ENCODE results near the gene SULT1C2. TPM values are rescaled to one million over a fixed set of nuclear protein-coding genes. Genes with fewer than 3 reads are reported as not detected.
"Not testable (repeated sequence)": the region's sequence is repeated elsewhere in the genome, so short reads cannot be mapped to it uniquely, and the experiment has no call there.

Gene SULT1C2
- total and polyA plus RNA-seq, 4 donors: 0.07 to 8.9 (median 0.62) TPM

DNA sequence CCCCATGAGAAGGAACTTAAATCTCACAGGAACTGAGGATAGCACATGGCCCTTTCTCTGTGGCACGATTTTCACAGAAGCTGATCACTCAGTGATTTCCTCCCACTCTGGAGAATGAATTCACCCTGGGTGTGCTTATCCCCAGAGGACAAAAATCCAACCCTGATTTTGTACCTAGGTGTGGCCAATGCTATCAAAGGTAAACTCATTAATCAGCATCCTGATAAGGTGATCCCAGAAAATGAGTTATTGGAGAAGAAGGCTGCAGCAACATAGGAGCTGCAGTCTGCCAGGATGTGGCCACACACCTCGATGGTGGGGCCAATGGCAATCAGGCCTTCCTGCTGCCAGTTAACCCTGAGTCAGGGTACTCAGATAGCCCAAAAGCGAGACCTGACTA lies 8.2 kb upstream of the SULT1C2 start:
- TF ChIP-seq CTCF (IDR thresholded peaks at IDR 0.05; ENCODE audit: low read depth, low read length, missing input control) (no peak), HNF4G (IDR thresholded peaks at IDR 0.05) (no peak), GABPA (IDR thresholded peaks at IDR 0.05 in 1 of 2, conservative IDR thresholded peaks at IDR 0.05 in 1 of 2) (no peak)
- no peak overlapping the region for H3K27ac ChIP-seq (ENCODE audit: low read depth in 1 of 2, low read length in 2 of 2)
- H3K4me1 ChIP-seq (ENCODE audit: control insufficient read depth in 4 of 4, insufficient read depth in 4 of 4, low read length in 3 of 4): no peaks in the 10 kb centered on the region
- WGBS: 65% methylated on average over 3 of the region's 3 CpGs
- DNase-seq (ENCODE audit: low spot score): no peak
- H3K9me3 ChIP-seq (ENCODE audit: control insufficient read depth in 4 of 4, low read length in 3 of 4): no peaks in the 10 kb centered on the region
- H3K27me3 ChIP-seq (ENCODE audit: control insufficient read depth in 4 of 4, insufficient read depth in 4 of 4, low read length in 3 of 4): no peaks in the 10 kb centered on the region
- no peak overlapping the region for H3K4me3 ChIP-seq (ENCODE audit: low read depth in 1 of 3, low read length in 3 of 3)
- H3K9ac ChIP-seq (ENCODE audit: low read depth in 1 of 2, low read length in 2 of 2): no peak overlapping the region
- no peaks in the 10 kb centered on the region for H3K36me3 ChIP-seq (ENCODE audit: control insufficient read depth in 4 of 4, insufficient read depth in 3 of 4, low read depth in 1 of 4, low read length in 3 of 4)

DNA sequence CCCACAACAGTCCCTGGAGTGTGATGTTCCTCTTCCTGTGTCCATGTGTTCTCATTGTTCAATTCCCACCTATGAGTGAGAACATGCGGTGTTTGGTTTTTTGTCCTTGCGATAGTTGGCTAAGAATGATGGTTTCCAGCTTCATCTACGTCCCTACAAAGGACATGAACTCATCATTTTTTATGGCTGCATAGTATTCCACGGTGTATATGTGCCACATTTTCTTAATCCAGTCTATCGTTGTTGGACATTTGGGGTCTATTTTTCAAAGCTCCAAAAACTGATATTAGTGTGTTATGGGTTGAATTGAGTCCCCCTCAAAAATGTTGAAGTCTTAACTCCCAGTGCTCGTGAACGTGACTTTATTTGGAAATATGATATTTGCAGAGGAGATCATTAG lies 4.1 kb upstream of the SULT1C2 start:
- H3K4me3 ChIP-seq (ENCODE audit: low read depth in 1 of 3, low read length in 3 of 3); H3K9ac ChIP-seq (ENCODE audit: low read depth in 1 of 2, low read length in 2 of 2); H3K4me1 ChIP-seq (ENCODE audit: control insufficient read depth in 4 of 4, insufficient read depth in 4 of 4, low read length in 3 of 4); DNase-seq (ENCODE audit: low spot score); H3K9me3 ChIP-seq (ENCODE audit: control insufficient read depth in 4 of 4, low read length in 3 of 4); H3K27me3 ChIP-seq (ENCODE audit: control insufficient read depth in 4 of 4, insufficient read depth in 4 of 4, low read length in 3 of 4); H3K27ac ChIP-seq (ENCODE audit: low read depth in 1 of 2, low read length in 2 of 2); H3K36me3 ChIP-seq (ENCODE audit: control insufficient read depth in 4 of 4, insufficient read depth in 3 of 4, low read depth in 1 of 4, low read length in 3 of 4): not testable (repeated sequence)
- WGBS: 93% methylated on average over 7 of the region's 7 CpGs

DNA sequence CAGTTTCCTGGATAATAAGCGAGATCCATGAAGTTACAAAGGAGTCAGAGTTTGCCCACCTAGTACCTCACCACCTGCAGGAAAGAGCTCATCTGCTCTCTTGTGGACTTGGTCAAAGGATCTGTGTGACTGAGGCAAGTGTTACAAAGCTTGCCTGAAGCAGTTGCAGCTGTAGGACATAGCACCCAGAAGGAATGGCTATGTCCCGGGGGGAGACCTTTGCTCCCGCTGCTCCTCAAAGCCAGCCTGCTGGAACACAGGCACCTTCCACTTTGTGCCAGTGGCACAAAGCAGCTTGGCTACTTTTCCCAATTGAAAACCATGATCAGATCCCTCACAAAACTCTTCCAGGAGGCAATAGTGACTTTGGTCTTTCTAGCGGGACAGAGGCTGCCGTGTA lies 3.1 kb upstream of the SULT1C2 start:
- Histone ChIP-seq H3K4me1 (ENCODE audit: control insufficient read depth in 4 of 4, insufficient read depth in 4 of 4, low read length in 3 of 4) (no peaks in the 10 kb centered on the region), H3K27me3 (ENCODE audit: control insufficient read depth in 4 of 4, insufficient read depth in 4 of 4, low read length in 3 of 4) (no peaks in the 10 kb centered on the region), H3K27ac (ENCODE audit: low read depth in 1 of 2, low read length in 2 of 2) (no peak overlapping the region), H3K9ac (ENCODE audit: low read depth in 1 of 2, low read length in 2 of 2) (no peak overlapping the region), H3K4me3 (ENCODE audit: low read depth in 1 of 3, low read length in 3 of 3) (no peak overlapping the region), H3K9me3 (ENCODE audit: control insufficient read depth in 4 of 4, low read length in 3 of 4) (no peaks in the 10 kb centered on the region), H3K36me3 (ENCODE audit: control insufficient read depth in 4 of 4, insufficient read depth in 3 of 4, low read depth in 1 of 4, low read length in 3 of 4) (no peaks in the 10 kb centered on the region)
- no peak for DNase-seq (ENCODE audit: low spot score)
- no peak for TF ChIP-seq SP1 (IDR thresholded peaks at IDR 0.05)
- TF ChIP-seq RXRA (IDR thresholded peaks at IDR 0.05): no peak
- TF ChIP-seq, protein P1, sequence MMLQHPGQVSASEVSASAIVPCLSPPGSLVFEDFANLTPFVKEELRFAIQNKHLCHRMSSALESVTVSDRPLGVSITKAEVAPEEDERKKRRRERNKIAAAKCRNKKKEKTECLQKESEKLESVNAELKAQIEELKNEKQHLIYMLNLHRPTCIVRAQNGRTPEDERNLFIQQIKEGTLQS (IDR thresholded peaks at IDR 0.05): no peak
- TF ChIP-seq, protein P2, sequence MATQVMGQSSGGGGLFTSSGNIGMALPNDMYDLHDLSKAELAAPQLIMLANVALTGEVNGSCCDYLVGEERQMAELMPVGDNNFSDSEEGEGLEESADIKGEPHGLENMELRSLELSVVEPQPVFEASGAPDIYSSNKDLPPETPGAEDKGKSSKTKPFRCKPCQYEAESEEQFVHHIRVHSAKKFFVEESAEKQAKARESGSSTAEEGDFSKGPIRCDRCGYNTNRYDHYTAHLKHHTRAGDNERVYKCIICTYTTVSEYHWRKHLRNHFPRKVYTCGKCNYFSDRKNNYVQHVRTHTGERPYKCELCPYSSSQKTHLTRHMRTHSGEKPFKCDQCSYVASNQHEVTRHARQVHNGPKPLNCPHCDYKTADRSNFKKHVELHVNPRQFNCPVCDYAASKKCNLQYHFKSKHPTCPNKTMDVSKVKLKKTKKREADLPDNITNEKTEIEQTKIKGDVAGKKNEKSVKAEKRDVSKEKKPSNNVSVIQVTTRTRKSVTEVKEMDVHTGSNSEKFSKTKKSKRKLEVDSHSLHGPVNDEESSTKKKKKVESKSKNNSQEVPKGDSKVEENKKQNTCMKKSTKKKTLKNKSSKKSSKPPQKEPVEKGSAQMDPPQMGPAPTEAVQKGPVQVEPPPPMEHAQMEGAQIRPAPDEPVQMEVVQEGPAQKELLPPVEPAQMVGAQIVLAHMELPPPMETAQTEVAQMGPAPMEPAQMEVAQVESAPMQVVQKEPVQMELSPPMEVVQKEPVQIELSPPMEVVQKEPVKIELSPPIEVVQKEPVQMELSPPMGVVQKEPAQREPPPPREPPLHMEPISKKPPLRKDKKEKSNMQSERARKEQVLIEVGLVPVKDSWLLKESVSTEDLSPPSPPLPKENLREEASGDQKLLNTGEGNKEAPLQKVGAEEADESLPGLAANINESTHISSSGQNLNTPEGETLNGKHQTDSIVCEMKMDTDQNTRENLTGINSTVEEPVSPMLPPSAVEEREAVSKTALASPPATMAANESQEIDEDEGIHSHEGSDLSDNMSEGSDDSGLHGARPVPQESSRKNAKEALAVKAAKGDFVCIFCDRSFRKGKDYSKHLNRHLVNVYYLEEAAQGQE (IDR thresholded peaks at IDR 0.05): no peak
- no peak for TF ChIP-seq CTCF (IDR thresholded peaks at IDR 0.05; ENCODE audit: low read depth, low read length, missing input control)
- TF ChIP-seq EGR1 (IDR thresholded peaks at IDR 0.05; ENCODE audit: low read depth in 2 of 2): no peak
- TF ChIP-seq HNF4A (conservative IDR thresholded peaks at IDR 0.05): no peak
- TF ChIP-seq JUND (IDR thresholded peaks at IDR 0.05): no peak
- no peak for TF ChIP-seq FOXA2 (IDR thresholded peaks at IDR 0.05)
- TF ChIP-seq GABPA (IDR thresholded peaks at IDR 0.05 in 1 of 2, conservative IDR thresholded peaks at IDR 0.05 in 1 of 2): no peak
- TF ChIP-seq FOXA1 (IDR thresholded peaks at IDR 0.05): no peak
- no peak for TF ChIP-seq YY1 (IDR thresholded peaks at IDR 0.05)
- TF ChIP-seq NR2F2 (IDR thresholded peaks at IDR 0.05): no peak
- TF ChIP-seq, protein P3, sequence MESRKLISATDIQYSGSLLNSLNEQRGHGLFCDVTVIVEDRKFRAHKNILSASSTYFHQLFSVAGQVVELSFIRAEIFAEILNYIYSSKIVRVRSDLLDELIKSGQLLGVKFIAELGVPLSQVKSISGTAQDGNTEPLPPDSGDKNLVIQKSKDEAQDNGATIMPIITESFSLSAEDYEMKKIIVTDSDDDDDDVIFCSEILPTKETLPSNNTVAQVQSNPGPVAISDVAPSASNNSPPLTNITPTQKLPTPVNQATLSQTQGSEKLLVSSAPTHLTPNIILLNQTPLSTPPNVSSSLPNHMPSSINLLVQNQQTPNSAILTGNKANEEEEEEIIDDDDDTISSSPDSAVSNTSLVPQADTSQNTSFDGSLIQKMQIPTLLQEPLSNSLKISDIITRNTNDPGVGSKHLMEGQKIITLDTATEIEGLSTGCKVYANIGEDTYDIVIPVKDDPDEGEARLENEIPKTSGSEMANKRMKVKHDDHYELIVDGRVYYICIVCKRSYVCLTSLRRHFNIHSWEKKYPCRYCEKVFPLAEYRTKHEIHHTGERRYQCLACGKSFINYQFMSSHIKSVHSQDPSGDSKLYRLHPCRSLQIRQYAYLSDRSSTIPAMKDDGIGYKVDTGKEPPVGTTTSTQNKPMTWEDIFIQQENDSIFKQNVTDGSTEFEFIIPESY (IDR thresholded peaks at IDR 0.05): no peak
- no peak for TF ChIP-seq TAF1 (conservative IDR thresholded peaks at IDR 0.05)
- no peak for TF ChIP-seq RAD21 (IDR thresholded peaks at IDR 0.05)
- TF ChIP-seq, protein P4, sequence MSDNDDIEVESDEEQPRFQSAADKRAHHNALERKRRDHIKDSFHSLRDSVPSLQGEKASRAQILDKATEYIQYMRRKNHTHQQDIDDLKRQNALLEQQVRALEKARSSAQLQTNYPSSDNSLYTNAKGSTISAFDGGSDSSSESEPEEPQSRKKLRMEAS (IDR thresholded peaks at IDR 0.05): no peak
- 97% methylated on average over 5 of the region's 5 CpGs for WGBS
